GM18520 (cell line): ENCODE measurements around the gene CIPC.

ENCODE experiments used
- ATAC-seq: cut with Tn5 transposase; IDR thresholded peaks from one replicate; pipeline ENCODE4 v1.9.1; 2021; ENCODE audit not compliant: unreplicated experiment

Gene CIPC

GRCh38 chr14:77099425-77100167 is 1.5 kb downstream of the CIPC start:
- no peak for ATAC-seq

- no peak for ATAC-seq
Measured at GRCh38 chr14:77100961-77101360, 2.9 kb downstream of the CIPC start.

- no peak for ATAC-seq
Measured at GRCh38 chr14:77102154-77102553, 4.1 kb downstream of the CIPC start.

- ATAC-seq = no peak
Measured at GRCh38 chr14:77103475-77103874, 5.4 kb downstream of the CIPC start.

GRCh38 chr14:77103951-77104350 is 5.9 kb downstream of the CIPC start:
- no peak for ATAC-seq

- no peak for ATAC-seq
Measured at GRCh38 chr14:77104393-77104792, 6.3 kb downstream of the CIPC start.

- no peak for ATAC-seq
Measured at GRCh38 chr14:77105145-77105939, 7.3 kb downstream of the CIPC start.

- no peak for ATAC-seq
Measured at GRCh38 chr14:77106666-77107065, 8.6 kb downstream of the CIPC start.

GRCh38 chr14:77107228-77107627 is 9.2 kb downstream of the CIPC start:
- ATAC-seq = no peak

- ATAC-seq = no peak
Measured at GRCh38 chr14:77108753-77109152, 10.7 kb downstream of the CIPC start.

- ATAC-seq = no peak
Measured at GRCh38 chr14:77109656-77110055, 11.6 kb downstream of the CIPC start.

- no peak for ATAC-seq
Measured at GRCh38 chr14:77110286-77110685, 12.2 kb downstream of the CIPC start.

- no peak for ATAC-seq
Measured at GRCh38 chr14:77111021-77111420, 13.0 kb downstream of the CIPC start.

GRCh38 chr14:77113644-77114043 is 15.6 kb downstream of the CIPC start:
- no peak for ATAC-seq

- no peak for ATAC-seq
Measured at GRCh38 chr14:77114609-77115008, 16.6 kb downstream of the CIPC start.

- no peak for ATAC-seq
Measured at GRCh38 chr14:77116172-77116817, 18.2 kb downstream of the CIPC start.

GRCh38 chr14:77119851-77120250 is 21.8 kb downstream of the CIPC start:
- ATAC-seq = no peak

GRCh38 chr14:77120771-77121743 is 23.0 kb downstream of the CIPC start:
- peak; percentile 74 for ATAC-seq

GRCh38 chr14:77122526-77123125 is 24.6 kb downstream of the CIPC start:
- no peak for ATAC-seq
